HG02588 (cell line): Measurements from ENCODE around the gene LRRC43.

Source experiments
- ATAC-seq: cut with Tn5 transposase; IDR thresholded peaks from one replicate; pipeline ENCODE4 v1.9.1; 2021; ENCODE audit warnings: mild to moderate bottlenecking, moderate library complexity; ENCODE audit not compliant: unreplicated experiment

LRRC43 gene

GRCh38 chr12:122182887-122183587 lies at the start of gene LRRC43:
Gene LRRC43, plus strand, starts transcription at chr12:122183123. Its CDS starts 22 bp downstream, at chr12:122183145.
- ATAC-seq, result no peak

GRCh38 chr12:122133192-122133950 lies 49.6 kb upstream of the LRRC43 start:
- ATAC-seq, result no peak

GRCh38 chr12:122135437-122136031 lies 47.4 kb upstream of the LRRC43 start:
- no peak for ATAC-seq

GRCh38 chr12:122137229-122137628 lies 45.7 kb upstream of the LRRC43 start:
- no peak for ATAC-seq

- ATAC-seq, result no peak
These were observed 45.2 kb upstream of the LRRC43 start for GRCh38 chr12:122137681-122138080.

GRCh38 chr12:122138181-122138580 lies 44.7 kb upstream of the LRRC43 start:
- ATAC-seq, result no peak

- ATAC-seq, result no peak
These were observed 44.3 kb upstream of the LRRC43 start for GRCh38 chr12:122138616-122139015.

GRCh38 chr12:122139266-122139665 lies 43.7 kb upstream of the LRRC43 start:
- no peak for ATAC-seq

- ATAC-seq, result no peak
These were observed 43.0 kb upstream of the LRRC43 start for GRCh38 chr12:122139941-122140340.

GRCh38 chr12:122140467-122141257 lies 42.3 kb upstream of the LRRC43 start:
- ATAC-seq, result no peak

GRCh38 chr12:122141911-122142725 lies 40.8 kb upstream of the LRRC43 start:
- ATAC-seq, result no peak

- no peak for ATAC-seq
These were observed 40.1 kb upstream of the LRRC43 start for GRCh38 chr12:122142857-122143256.

- ATAC-seq, result no peak
These were observed 38.0 kb upstream of the LRRC43 start for GRCh38 chr12:122144885-122145284.

GRCh38 chr12:122145505-122146330 lies 37.2 kb upstream of the LRRC43 start:
- no peak for ATAC-seq

- no peak for ATAC-seq
These were observed 35.2 kb upstream of the LRRC43 start for GRCh38 chr12:122147514-122148290.

- ATAC-seq, result no peak
These were observed 34.3 kb upstream of the LRRC43 start for GRCh38 chr12:122148657-122149056.

- ATAC-seq, result no peak
These were observed 32.7 kb upstream of the LRRC43 start for GRCh38 chr12:122150127-122150681.

- ATAC-seq, result no peak
These were observed 30.2 kb upstream of the LRRC43 start for GRCh38 chr12:122152754-122153153.
